Astrocyte (in vitro differentiated cells and primary cell): ENCODE measurements around the gene TMTC2. TPM values are rescaled to one million over a fixed set of nuclear protein-coding genes. Genes with fewer than 3 reads are reported as not detected.
A peak's percentile ranks its signal among the peaks of the same experiment; 100 is the strongest.

Experiments
- DNase-seq: peaks from one replicate; pipeline ENCODE4 v3.0.0-alpha.2; 2010; ENCODE audit warnings: low read depth
- FAIRE-seq: peaks from 2 replicates; lab custom pipeline; 2011; peaks lifted over from hg19 to GRCh38; lab: Jason Lieb, UNC
- H2AFZ ChIP-seq: 2 replicates; pipeline ENCODE4 v1.6.0; 2012; ENCODE audit warnings: low read depth, low read length, inconsistent platforms
- H3K27ac ChIP-seq: 2 replicates; pipeline ENCODE4 v1.5.1; 2011; ENCODE audit warnings: low read depth, low read length, inconsistent platforms
- H3K27me3 ChIP-seq: 2 replicates; pipeline ENCODE4 v1.6.0; 2011; ENCODE audit warnings: low read length, inconsistent platforms; ENCODE audit not compliant: insufficient read depth
- H3K36me3 ChIP-seq: 2 replicates; pipeline ENCODE4 v1.5.1; 2011; ENCODE audit warnings: low read length, inconsistent platforms; ENCODE audit not compliant: insufficient read depth
- H3K4me1 ChIP-seq: 2 replicates; pipeline ENCODE4 v1.5.1; 2011; ENCODE audit warnings: low read length, inconsistent platforms; ENCODE audit not compliant: insufficient read depth
- H3K4me2 ChIP-seq: 2 replicates; pipeline ENCODE4 v1.6.0; 2012; ENCODE audit warnings: low read length, inconsistent platforms
- H3K4me3 ChIP-seq: 2 replicates; pipeline ENCODE4 v1.5.1; 2011; ENCODE audit warnings: low read depth, mild to moderate bottlenecking, low read length, inconsistent platforms; ENCODE audit not compliant: insufficient read depth
- H3K79me2 ChIP-seq: 2 replicates; pipeline ENCODE4 v1.6.0; 2012; ENCODE audit warnings: mild to moderate bottlenecking, low read length, inconsistent platforms; ENCODE audit not compliant: insufficient read depth
- H3K9ac ChIP-seq: 2 replicates; pipeline ENCODE4 v1.6.0; 2012; ENCODE audit warnings: mild to moderate bottlenecking, low read length, inconsistent platforms
- H3K9me3 ChIP-seq: 2 replicates; pipeline ENCODE4 v1.5.1; 2012; ENCODE audit warnings: low read depth, mild to moderate bottlenecking, low read length, inconsistent platforms; ENCODE audit not compliant: insufficient read depth
- H4K20me1 ChIP-seq: 2 replicates; pipeline ENCODE4 v1.6.0; 2012; ENCODE audit warnings: low read length, inconsistent platforms; ENCODE audit not compliant: insufficient read depth
- H3K27ac Mint-ChIP-seq: one replicate; pipeline ENCODE4 v1.8.0; 2021; ENCODE audit warnings: mild to moderate bottlenecking, mixed read lengths; ENCODE audit not compliant: unreplicated experiment
- H3K27me3 Mint-ChIP-seq: one replicate; pipeline ENCODE4 v1.8.0; 2021; ENCODE audit warnings: low read depth, mixed read lengths; ENCODE audit not compliant: unreplicated experiment
- H3K36me3 Mint-ChIP-seq: one replicate; pipeline ENCODE4 v1.8.0; 2021; ENCODE audit warnings: low read depth, mixed read lengths; ENCODE audit not compliant: unreplicated experiment
- H3K4me1 Mint-ChIP-seq: one replicate; pipeline ENCODE4 v1.8.0; 2021; ENCODE audit warnings: low read depth, mixed read lengths; ENCODE audit not compliant: unreplicated experiment
- H3K4me3 Mint-ChIP-seq: one replicate; pipeline ENCODE4 v1.8.0; 2021; ENCODE audit warnings: mild to moderate bottlenecking, moderate library complexity, mixed read lengths; ENCODE audit not compliant: unreplicated experiment
- H3K9me3 Mint-ChIP-seq: one replicate; pipeline ENCODE4 v1.8.0; 2021; ENCODE audit warnings: mild to moderate bottlenecking, mixed read lengths; ENCODE audit not compliant: unreplicated experiment
- CTCF ChIP-seq: IDR thresholded peaks from 2 replicates; pipeline ENCODE4 v1.5.1; 2011; ENCODE audit warnings: low read depth, mild to moderate bottlenecking, inconsistent platforms, low read length, moderate library complexity; ENCODE audit not compliant: insufficient read depth
- EZH2 ChIP-seq: IDR thresholded peaks from 2 replicates; pipeline ENCODE4 v1.6.1; 2012; ENCODE audit warnings: mild to moderate bottlenecking, low read length, inconsistent platforms; ENCODE audit not compliant: insufficient read depth
- total RNA-seq: library from RNA; stranded (reverse); gene quantifications from 2 replicates; pipeline ENCODE4 v1.2.1, GENCODE V29; 2021

The TMTC2 gene
- total RNA-seq, 1 donor from 2014 or later, result 2.2 TPM

GRCh38 chr12:82728710-82729109 is 42.0 kb downstream of the TMTC2 start:
- TF ChIP-seq CTCF (no peak), EZH2 (no peak)
- no peak overlapping the region for H3K4me3 ChIP-seq
- Mint-ChIP-seq H3K27ac (no peak overlapping the region), H3K4me1 (no peaks in the 10 kb centered on the region), H3K4me3 (no peak overlapping the region), H3K9me3 (no peaks in the 10 kb centered on the region), H3K27me3 (no peaks in the 10 kb centered on the region), H3K36me3 (no peaks in the 10 kb centered on the region)
- no peak overlapping the region for H3K9ac ChIP-seq
- FAIRE-seq (no peak), DNase-seq (no peak)
- H3K27me3 ChIP-seq, result no peaks in the 10 kb centered on the region
- H3K4me1 ChIP-seq, result no peaks in the 10 kb centered on the region
- H3K36me3 ChIP-seq, result no peaks in the 10 kb centered on the region
- H4K20me1 ChIP-seq, result no peaks in the 10 kb centered on the region
- no peak overlapping the region for H3K4me2 ChIP-seq
- no peaks in the 10 kb centered on the region for H3K9me3 ChIP-seq
- no peak overlapping the region for H2AFZ ChIP-seq
- no peak overlapping the region for H3K27ac ChIP-seq
- H3K79me2 ChIP-seq, result no peaks in the 10 kb centered on the region

DNA sequence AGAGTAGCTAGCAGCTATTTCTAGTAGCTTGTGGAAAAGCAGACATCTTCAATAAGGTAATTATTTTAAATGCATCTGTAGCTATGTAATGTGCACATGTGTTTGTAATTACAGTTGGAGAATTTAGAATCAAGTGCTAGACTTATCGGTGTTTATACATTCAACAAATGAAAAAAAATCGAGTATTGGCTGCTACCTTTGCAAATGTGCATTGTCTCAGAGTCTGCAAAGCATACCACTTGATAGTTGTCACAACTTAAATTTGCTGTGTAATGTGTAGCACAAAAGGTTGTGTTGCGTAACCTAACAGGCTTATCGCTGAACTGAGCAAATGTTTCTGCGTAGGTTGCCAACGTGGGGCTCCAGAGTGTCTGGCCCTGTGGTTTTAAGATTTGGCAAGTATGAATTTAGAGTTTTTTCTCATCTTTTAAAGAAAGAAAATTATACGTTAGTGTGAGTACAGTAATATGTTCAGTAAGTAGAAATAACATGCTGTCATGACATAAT is 44.3 kb downstream of the TMTC2 start:
- Mint-ChIP-seq H3K4me3 (no peak overlapping the region), H3K27ac (no peak overlapping the region), H3K27me3 (no peaks in the 10 kb centered on the region), H3K4me1 (no peaks in the 10 kb centered on the region), H3K36me3 (no peaks in the 10 kb centered on the region), H3K9me3 (no peaks in the 10 kb centered on the region)
- Histone ChIP-seq H3K4me2 (no peak overlapping the region), H3K4me1 (no peaks in the 10 kb centered on the region), H3K27me3 (no peaks in the 10 kb centered on the region), H3K9me3 (no peaks in the 10 kb centered on the region), H3K79me2 (no peaks in the 10 kb centered on the region), H2AFZ (no peak overlapping the region), H4K20me1 (no peaks in the 10 kb centered on the region), H3K4me3 (no peak overlapping the region), H3K36me3 (no peaks in the 10 kb centered on the region), H3K9ac (no peak overlapping the region), H3K27ac (no peak overlapping the region)
- FAIRE-seq (no peak), DNase-seq (peak; percentile 92)
- no peak for TF ChIP-seq EZH2
- no peak for TF ChIP-seq CTCF

DNA sequence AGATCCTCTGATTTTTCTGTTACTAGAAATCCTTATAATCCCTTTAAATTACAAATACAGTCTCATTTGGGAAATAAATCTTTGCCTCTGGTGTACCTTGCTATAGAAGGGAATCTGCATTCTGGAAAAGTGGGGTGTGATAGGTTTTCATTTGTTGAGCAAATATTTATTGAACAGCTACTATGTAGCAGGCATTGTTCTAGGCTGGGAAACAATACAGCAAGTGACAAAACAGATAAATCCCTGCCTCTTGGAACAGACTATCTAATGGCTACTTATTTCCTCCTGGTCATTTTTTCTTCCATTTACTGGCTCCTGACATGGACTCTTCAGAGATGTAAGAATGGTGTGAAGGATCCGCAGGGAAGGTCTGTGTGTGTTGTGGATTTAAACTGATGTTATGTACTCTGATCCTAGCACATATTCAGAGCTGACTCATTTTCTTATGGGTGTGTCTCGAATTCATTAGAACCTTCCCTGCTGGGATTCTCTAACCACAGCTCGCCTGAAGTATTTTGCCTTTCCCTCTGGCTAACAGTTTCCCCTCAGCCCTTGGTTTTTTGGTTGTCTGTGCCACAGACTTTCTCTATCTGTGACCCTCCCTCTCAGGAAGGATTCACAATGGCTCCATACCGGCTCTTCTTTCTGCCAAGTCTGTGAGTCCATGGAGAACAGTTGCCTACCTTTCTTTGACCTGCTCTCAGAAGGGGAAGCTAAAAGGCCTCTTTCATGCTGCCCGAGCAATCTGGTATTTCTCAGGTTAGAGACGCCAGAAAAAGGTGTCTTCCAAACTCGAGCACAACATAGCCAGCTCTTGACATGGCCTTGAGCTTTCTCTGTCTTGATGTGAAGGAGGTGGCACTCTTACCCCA is 53.7 kb downstream of the TMTC2 start:
- H3K27ac Mint-ChIP-seq, result peak overlapping the region; percentile 44
- H3K9me3 Mint-ChIP-seq, result no peaks in the 10 kb centered on the region
- peaks cover 16% of the 10 kb centered on the region for H3K4me1 ChIP-seq
- no peak overlapping the region for H3K9ac ChIP-seq
- H3K9me3 ChIP-seq, result no peaks in the 10 kb centered on the region
- peak overlapping the region; percentile 55 for H3K27ac ChIP-seq
- peak overlapping the region; percentile 36 for H2AFZ ChIP-seq
- no peak overlapping the region for H3K4me3 ChIP-seq
- peak overlapping the region; percentile 55 for H3K4me2 ChIP-seq
- H3K27me3 ChIP-seq, result no peaks in the 10 kb centered on the region
- DNase-seq, result peak; percentile 85
- peak; percentile 74 for FAIRE-seq
- TF ChIP-seq EZH2, result no peak
- TF ChIP-seq CTCF, result no peak
- H3K27me3 Mint-ChIP-seq, result no peaks in the 10 kb centered on the region
- H3K4me3 Mint-ChIP-seq, result no peak overlapping the region
- no peaks in the 10 kb centered on the region for H3K36me3 ChIP-seq
- peaks cover 6% of the 10 kb centered on the region for H3K4me1 Mint-ChIP-seq
- H4K20me1 ChIP-seq, result no peaks in the 10 kb centered on the region
- no peaks in the 10 kb centered on the region for H3K36me3 Mint-ChIP-seq
- H3K79me2 ChIP-seq, result no peaks in the 10 kb centered on the region
